Measurements from ENCODE around the gene TRIAP1. TPM values are rescaled to one million over a fixed set of nuclear protein-coding genes. Genes with fewer than 3 reads are reported as not detected.

The TRIAP1 gene
- total and polyA plus RNA-seq, 5 donors = 11.5 to 16.8 (median 12.8) TPM

- H3K9me3 ChIP-seq (ENCODE audit: control insufficient read depth, low read length) = no peaks in the 10 kb centered on the region
- no peak for ATAC-seq
- no peaks in the 10 kb centered on the region for H3K4me1 ChIP-seq (ENCODE audit: control insufficient read depth, insufficient read depth, low read length)
- 56% methylated on average over 3 of the region's 3 CpGs for WGBS
- H3K4me3 ChIP-seq (ENCODE audit: low read length) = no peak overlapping the region
- H3K27me3 ChIP-seq (ENCODE audit: control insufficient read depth, insufficient read depth) = no peaks in the 10 kb centered on the region
- no peak overlapping the region for H3K27ac ChIP-seq (ENCODE audit: low read length)
- intact Hi-C loops (cut with DNase I) = loop anchor here in 1 of 4 donors (5.0 kb wide), 1 partner anchor 68 kb away; no protein-coding TSS in a partner anchor
- DNase-seq = no peak
Observed at GRCh38 chr12:120425797-120426196, 20.4 kb downstream of the TRIAP1 start.

- H3K9me3 ChIP-seq (ENCODE audit: control insufficient read depth, low read length) = no peaks in the 10 kb centered on the region
- intact Hi-C loops (cut with DNase I) = no loop called here
- H3K4me1 ChIP-seq (ENCODE audit: control insufficient read depth, insufficient read depth, low read length) = no peaks in the 10 kb centered on the region
- no peaks in the 10 kb centered on the region for H3K27me3 ChIP-seq (ENCODE audit: control insufficient read depth, insufficient read depth)
- DNase-seq = no peak
- H3K4me3 ChIP-seq (ENCODE audit: low read length) = no peak overlapping the region
- ATAC-seq = no peak
- 65% methylated on average over 7 of the region's 7 CpGs for WGBS
- H3K27ac ChIP-seq (ENCODE audit: low read length) = no peak overlapping the region
Observed at GRCh38 chr12:120422892-120423456, 23.2 kb downstream of the TRIAP1 start.

- no peak overlapping the region for H3K4me3 ChIP-seq (ENCODE audit: low read length)
- ATAC-seq (no peak), DNase-seq (no peak)
- no peaks in the 10 kb centered on the region for H3K4me1 ChIP-seq (ENCODE audit: control insufficient read depth, insufficient read depth, low read length)
- H3K27me3 ChIP-seq (ENCODE audit: control insufficient read depth, insufficient read depth) = no peaks in the 10 kb centered on the region
- H3K9me3 ChIP-seq (ENCODE audit: control insufficient read depth, low read length) = no peaks in the 10 kb centered on the region
- intact Hi-C loops (cut with DNase I) = no loop called here
- no peak overlapping the region for H3K27ac ChIP-seq (ENCODE audit: low read length)
- 76% methylated on average over 4 of the region's 4 CpGs for WGBS
Observed at GRCh38 chr12:120421701-120422100, 24.5 kb downstream of the TRIAP1 start.

GRCh38 chr12:120417917-120418580, 28.1 kb downstream of the TRIAP1 start:
- Histone ChIP-seq H3K4me1 (ENCODE audit: control insufficient read depth, insufficient read depth, low read length) (no peaks in the 10 kb centered on the region), H3K9me3 (ENCODE audit: control insufficient read depth, low read length) (no peaks in the 10 kb centered on the region), H3K4me3 (ENCODE audit: low read length) (no peak overlapping the region), H3K27ac (ENCODE audit: low read length) (no peak overlapping the region), H3K27me3 (ENCODE audit: control insufficient read depth, insufficient read depth) (no peaks in the 10 kb centered on the region)
- ATAC-seq (no peak), DNase-seq (no peak)
- intact Hi-C loops (cut with DNase I) = no loop called here
- 82% methylated on average over 4 of the region's 4 CpGs for WGBS

GRCh38 chr12:120416490-120417216, 29.5 kb downstream of the TRIAP1 start:
- Histone ChIP-seq H3K4me1 (ENCODE audit: control insufficient read depth, insufficient read depth, low read length) (no peaks in the 10 kb centered on the region), H3K4me3 (ENCODE audit: low read length) (no peak overlapping the region), H3K27me3 (ENCODE audit: control insufficient read depth, insufficient read depth) (no peaks in the 10 kb centered on the region), H3K9me3 (ENCODE audit: control insufficient read depth, low read length) (no peaks in the 10 kb centered on the region), H3K27ac (ENCODE audit: low read length) (no peak overlapping the region)
- intact Hi-C loops (cut with DNase I) = no loop called here
- ATAC-seq (no peak), DNase-seq (no peak)
- 75% methylated on average over 7 of the region's 7 CpGs for WGBS

GRCh38 chr12:120413901-120414695, 32.1 kb downstream of the TRIAP1 start:
- H3K27ac ChIP-seq (ENCODE audit: low read length) = peak overlapping the region; percentile 15
- DNase-seq = no peak
- no peaks in the 10 kb centered on the region for H3K27me3 ChIP-seq (ENCODE audit: control insufficient read depth, insufficient read depth)
- H3K4me3 ChIP-seq (ENCODE audit: low read length) = no peak overlapping the region
- H3K4me1 ChIP-seq (ENCODE audit: control insufficient read depth, insufficient read depth, low read length) = no peaks in the 10 kb centered on the region
- ATAC-seq = peak; percentile 48 to 49
- no peaks in the 10 kb centered on the region for H3K9me3 ChIP-seq (ENCODE audit: control insufficient read depth, low read length)
- intact Hi-C loops (cut with DNase I) = no loop called here
- WGBS = 31% methylated on average over 13 of the region's 13 CpGs

- Histone ChIP-seq H3K27ac (ENCODE audit: low read length) (no peak overlapping the region), H3K4me1 (ENCODE audit: control insufficient read depth, insufficient read depth, low read length) (no peaks in the 10 kb centered on the region), H3K27me3 (ENCODE audit: control insufficient read depth, insufficient read depth) (no peaks in the 10 kb centered on the region), H3K4me3 (ENCODE audit: low read length) (no peak overlapping the region), H3K9me3 (ENCODE audit: control insufficient read depth, low read length) (no peaks in the 10 kb centered on the region)
- WGBS = 75% methylated on average over 7 of the region's 7 CpGs
- ATAC-seq (no peak), DNase-seq (no peak)
- intact Hi-C loops (cut with DNase I) = no loop called here
Observed at GRCh38 chr12:120412421-120412820, 33.8 kb downstream of the TRIAP1 start.

GRCh38 chr12:120408771-120409170, 37.4 kb downstream of the TRIAP1 start:
- H3K9me3 ChIP-seq (ENCODE audit: control insufficient read depth, low read length) = no peaks in the 10 kb centered on the region
- intact Hi-C loops (cut with DNase I) = no loop called here
- H3K27me3 ChIP-seq (ENCODE audit: control insufficient read depth, insufficient read depth) = no peaks in the 10 kb centered on the region
- no peak for ATAC-seq
- H3K27ac ChIP-seq (ENCODE audit: low read length) = no peak overlapping the region
- no peaks in the 10 kb centered on the region for H3K4me1 ChIP-seq (ENCODE audit: control insufficient read depth, insufficient read depth, low read length)
- no peak overlapping the region for H3K4me3 ChIP-seq (ENCODE audit: low read length)
- WGBS = 93% methylated on average over 11 of the region's 11 CpGs
- DNase-seq = no peak

GRCh38 chr12:120406553-120406952, 39.6 kb downstream of the TRIAP1 start:
- WGBS = 93% methylated on average over 3 of the region's 3 CpGs
- DNase-seq (no peak), ATAC-seq (no peak)
- Histone ChIP-seq H3K9me3 (ENCODE audit: control insufficient read depth, low read length) (no peaks in the 10 kb centered on the region), H3K4me3 (ENCODE audit: low read length) (no peak overlapping the region), H3K4me1 (ENCODE audit: control insufficient read depth, insufficient read depth, low read length) (no peaks in the 10 kb centered on the region), H3K27me3 (ENCODE audit: control insufficient read depth, insufficient read depth) (no peaks in the 10 kb centered on the region), H3K27ac (ENCODE audit: low read length) (no peak overlapping the region)
- intact Hi-C loops (cut with DNase I) = no loop called here

GRCh38 chr12:120406069-120406468, 40.1 kb downstream of the TRIAP1 start:
- no peaks in the 10 kb centered on the region for H3K27me3 ChIP-seq (ENCODE audit: control insufficient read depth, insufficient read depth)
- ATAC-seq = no peak
- DNase-seq = no peak
- no peak overlapping the region for H3K27ac ChIP-seq (ENCODE audit: low read length)
- intact Hi-C loops (cut with DNase I) = no loop called here
- WGBS = 83% methylated on average over 3 of the region's 3 CpGs
- no peaks in the 10 kb centered on the region for H3K9me3 ChIP-seq (ENCODE audit: control insufficient read depth, low read length)
- no peaks in the 10 kb centered on the region for H3K4me1 ChIP-seq (ENCODE audit: control insufficient read depth, insufficient read depth, low read length)
- no peak overlapping the region for H3K4me3 ChIP-seq (ENCODE audit: low read length)

- WGBS = 67% methylated on average over 1 of the region's 1 CpG
- no peak overlapping the region for H3K4me3 ChIP-seq (ENCODE audit: low read length)
- intact Hi-C loops (cut with DNase I) = no loop called here
- H3K4me1 ChIP-seq (ENCODE audit: control insufficient read depth, insufficient read depth, low read length) = no peaks in the 10 kb centered on the region
- no peaks in the 10 kb centered on the region for H3K27me3 ChIP-seq (ENCODE audit: control insufficient read depth, insufficient read depth)
- no peak overlapping the region for H3K27ac ChIP-seq (ENCODE audit: low read length)
- no peak for DNase-seq
- H3K9me3 ChIP-seq (ENCODE audit: control insufficient read depth, low read length) = no peaks in the 10 kb centered on the region
- ATAC-seq = no peak
Observed at GRCh38 chr12:120404271-120404670, 41.9 kb downstream of the TRIAP1 start.
